Endothelial cell of umbilical vein (primary cell): ENCODE measurements around the gene CDC42SE2. TPM values are rescaled to one million over a fixed set of nuclear protein-coding genes. Genes with fewer than 3 reads are reported as not detected.

Experiments used
- BruUV-seq: library from RNA; stranded (reverse); fragments of 400-500 nt; replicated peaks from 2 replicates; lab custom pipeline; 2021; lab: Mats Ljungman, UMichigan
- CTCF ChIA-PET: fragments of 300-600, 350-600 bp; sonication (Branson Sonifier 250); formaldehyde crosslinking; loops from one replicate; lab custom pipeline; 2021; ENCODE audit warnings: antibody characterized with exemption, inconsistent platforms; lab: Charles Lee
- POLR2A ChIA-PET: fragments of 300-600, 350-600 bp; sonication (Branson Sonifier 250); formaldehyde crosslinking; loops from one replicate; lab custom pipeline; 2021; ENCODE audit warnings: antibody characterized with exemption, inconsistent platforms; lab: Charles Lee
- DNase-seq: peaks from one replicate; pipeline ENCODE4 v3.0.0-alpha.2; 2011; ENCODE audit warnings: low read depth, low spot score
- FAIRE-seq: peaks from 2 replicates; lab custom pipeline; 2011; peaks lifted over from hg19 to GRCh38; lab: Jason Lieb, UNC
- H2AFZ ChIP-seq: 2 replicates; pipeline ENCODE4 v1.6.0; 2012; ENCODE audit warnings: low read depth, low read length, control low read depth, inconsistent platforms
- H3K27ac ChIP-seq: 2 replicates; pipeline ENCODE4 v1.5.1; 2011; ENCODE audit warnings: low read depth, mild to moderate bottlenecking, control low read depth, low read length, moderate library complexity; ENCODE audit not compliant: insufficient read depth
- H3K27me3 ChIP-seq, 2 experiments: 2 replicates each; pipeline versions ENCODE4 v1.6.0 to v1.6.1; 2011; ENCODE audit warnings: low read length in 2 of 2, mixed read lengths in 1 of 2; ENCODE audit not compliant: control insufficient read depth in 2 of 2, insufficient read depth in 2 of 2
- H3K36me3 ChIP-seq, 2 experiments: 2 replicates in 1 of 2; 3 replicates in 1 of 2; pipeline ENCODE4 v1.5.1; 2011; ENCODE audit warnings: low read length in 2 of 2, mild to moderate bottlenecking in 1 of 2, moderate library complexity in 1 of 2; ENCODE audit not compliant: control insufficient read depth in 2 of 2, insufficient read depth in 2 of 2; ENCODE audit errors: extremely low read depth in 1 of 2
- H3K4me1 ChIP-seq: 3 replicates; pipeline ENCODE4 v1.5.1; 2011; ENCODE audit warnings: mild to moderate bottlenecking, low read length; ENCODE audit not compliant: control insufficient read depth, insufficient read depth; ENCODE audit errors: extremely low read depth
- H3K4me2 ChIP-seq: 2 replicates; pipeline ENCODE4 v1.6.1; 2011; ENCODE audit warnings: low read length, control low read depth, mixed read lengths; ENCODE audit not compliant: insufficient read depth
- H3K4me3 ChIP-seq, 3 experiments: fragments of 200-600 bp in 1 of 3; sonication (generic), shearing (Covaris generic) in 1 of 3; replicated peaks in 1 of 3; 2 replicates each; pipeline ENCODE4 v1.5.1; 2011 to 2016; ENCODE audit warnings: control low read depth in 3 of 3, low read length in 3 of 3, mild to moderate bottlenecking in 2 of 3, inconsistent platforms in 1 of 3, low read depth in 1 of 3, moderate library complexity in 1 of 3; ENCODE audit not compliant: insufficient read depth in 1 of 3
- H3K79me2 ChIP-seq: 2 replicates; pipeline ENCODE4 v1.6.0; 2012; ENCODE audit warnings: low read length, inconsistent platforms; ENCODE audit not compliant: control insufficient read depth, insufficient read depth
- H3K9ac ChIP-seq: replicated peaks from 2 replicates; pipeline ENCODE3; 2011; ENCODE audit warnings: low read length, control low read depth; ENCODE audit not compliant: insufficient read depth; ENCODE audit errors: extremely low read depth
- H3K9me1 ChIP-seq: replicated peaks from 3 replicates; pipeline ENCODE4 v1.6.0; 2011; ENCODE audit warnings: mild to moderate bottlenecking, low read length; ENCODE audit not compliant: control insufficient read depth, insufficient read depth; ENCODE audit errors: extremely low read depth
- H3K9me3 ChIP-seq: replicated peaks from 2 replicates; pipeline ENCODE4 v1.5.1; 2012; ENCODE audit warnings: low read length, inconsistent platforms; ENCODE audit not compliant: control insufficient read depth, insufficient read depth
- H4K20me1 ChIP-seq: replicated peaks from 2 replicates; pipeline ENCODE3; 2011; ENCODE audit warnings: mild to moderate bottlenecking, low read length; ENCODE audit not compliant: control insufficient read depth, insufficient read depth; ENCODE audit errors: extremely low read depth
- EZH2 ChIP-seq: IDR thresholded peaks from 2 replicates; pipeline ENCODE4 v1.6.1; 2012; ENCODE audit warnings: borderline replicate concordance, low read depth, mild to moderate bottlenecking, moderate library complexity, low read length, inconsistent platforms; ENCODE audit not compliant: severe bottlenecking
- FOS ChIP-seq: IDR thresholded peaks from 2 replicates; pipeline ENCODE4 v1.6.1; 2011; ENCODE audit warnings: mild to moderate bottlenecking, low read length, moderate library complexity, borderline replicate concordance; ENCODE audit not compliant: insufficient read depth
- GATA2 ChIP-seq: IDR thresholded peaks from 2 replicates; pipeline ENCODE4 v1.7.0; 2011; ENCODE audit warnings: low read depth, mild to moderate bottlenecking, moderate library complexity, mixed read lengths, low read length; ENCODE audit not compliant: insufficient read length, insufficient read depth
- JUN ChIP-seq: IDR thresholded peaks from 2 replicates; pipeline ENCODE4 v1.6.1; 2011; ENCODE audit warnings: borderline replicate concordance, low read depth; ENCODE audit not compliant: insufficient read length, insufficient read depth
- MYC ChIP-seq: IDR thresholded peaks from one replicate; pipeline ENCODE4 v1.6.1; 2011; ENCODE audit warnings: mild to moderate bottlenecking, low read depth, low read length
- POLR2A ChIP-seq: IDR thresholded peaks from 2 replicates; pipeline ENCODE4 v1.6.1; 2012; ENCODE audit warnings: low read depth, mild to moderate bottlenecking, control low read depth, low read length
- POLR2AphosphoS5 ChIP-seq: IDR thresholded peaks from 2 replicates; pipeline ENCODE4 v1.6.1; 2012; ENCODE audit warnings: low read depth, mild to moderate bottlenecking, control low read depth, low read length, moderate library complexity; ENCODE audit not compliant: insufficient read depth
- dilution Hi-C: fragments of 300-500 bp; cut with MboI; formaldehyde crosslinking; loops from one replicate; pipeline ENCODE4 v1.15.0; 2019; ENCODE audit warnings: low sequenced_read_pairs; ENCODE audit not compliant: extremely low pct_ligation_motif_present
- intact Hi-C: fragments of 100-400 bp; cut with micrococcal nuclease; formaldehyde crosslinking; loops from one replicate; pipeline ENCODE4 v1.10.0; 2022
- polyA plus RNA-seq, 4 experiments: library from polyadenylated mRNA; depleted of rRNA in 3 of 4; stranded (reverse) in 3 of 4; unstranded in 1 of 4; fragments of >200 nt; gene quantifications; 2 replicates each; pipeline versions ENCODE4 v1.2.1 to v1.2.3, GENCODE V29; 2011 to 2012; ENCODE audit warnings: missing spikeins in 1 of 4
- total RNA-seq: library from RNA; stranded (reverse); gene quantifications from 2 replicates; pipeline ENCODE4 v1.2.3, GENCODE V29; 2021
- TF ChIP-seq, protein P1 (sequence below): IDR thresholded peaks from 2 replicates; pipeline ENCODE4 v1.6.1; 2011; ENCODE audit not compliant: insufficient read depth, insufficient read length
- TF ChIP-seq, protein P2 (sequence below), 2 donors: IDR thresholded peaks; 1 replicate in 1 of 2; 2 replicates in 1 of 2; pipeline ENCODE4 v1.5.1; 2011; ENCODE audit warnings: low read length in 2 of 2, mild to moderate bottlenecking in 2 of 2, moderate library complexity in 2 of 2, control low read depth in 1 of 2, inconsistent platforms in 1 of 2, low read depth in 1 of 2; ENCODE audit not compliant: insufficient read depth in 1 of 2; ENCODE audit errors: extremely low read depth in 1 of 2

Gene CDC42SE2
- total and polyA plus RNA-seq, 2 donors (not counting 3 experiments of a cell fraction or from before 2014, with no cell fraction given): 14.7 to 21.9 TPM

DNA sequence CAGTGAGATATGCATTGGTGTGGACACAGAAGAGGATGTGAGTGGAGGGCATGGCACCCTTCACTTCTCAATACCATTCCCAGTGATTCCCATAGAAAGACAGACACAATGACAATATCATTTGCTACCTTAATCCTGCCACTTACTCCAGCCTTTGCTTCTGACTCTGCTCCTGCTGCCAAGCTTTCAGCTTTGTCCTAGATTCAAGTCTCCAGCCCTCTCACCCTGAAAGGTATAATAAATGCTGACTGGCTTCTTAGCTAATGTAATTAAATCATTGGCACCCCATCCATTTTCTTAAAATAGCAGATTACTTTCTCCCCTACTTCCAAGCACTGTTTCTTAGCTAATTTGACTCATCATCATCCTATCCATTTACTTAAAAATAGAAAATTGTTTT is 41.1 kb upstream of the CDC42SE2 start:
- TF ChIP-seq, protein P1, sequence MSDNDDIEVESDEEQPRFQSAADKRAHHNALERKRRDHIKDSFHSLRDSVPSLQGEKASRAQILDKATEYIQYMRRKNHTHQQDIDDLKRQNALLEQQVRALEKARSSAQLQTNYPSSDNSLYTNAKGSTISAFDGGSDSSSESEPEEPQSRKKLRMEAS: no peak
- TF ChIP-seq GATA2: no peak
- TF ChIP-seq FOS: no peak
- TF ChIP-seq JUN: no peak
- TF ChIP-seq EZH2: no peak
- TF ChIP-seq POLR2A: no peak
- TF ChIP-seq MYC: no peak
- H3K27me3 ChIP-seq: no peaks in the 10 kb centered on the region
- H3K9me3 ChIP-seq: no peaks in the 10 kb centered on the region
- no peaks in the 10 kb centered on the region for H3K36me3 ChIP-seq
- no peak overlapping the region for H3K4me3 ChIP-seq
- no peak overlapping the region for H3K4me2 ChIP-seq
- H3K9me1 ChIP-seq: no peaks in the 10 kb centered on the region
- H3K9ac ChIP-seq: no peak overlapping the region
- H3K27ac ChIP-seq: no peak overlapping the region
- H2AFZ ChIP-seq: no peak overlapping the region
- BruUV-seq: no TSS peak
- dilution Hi-C loops: no loop called here
- no peaks in the 10 kb centered on the region for H3K4me1 ChIP-seq
- H4K20me1 ChIP-seq: no peaks in the 10 kb centered on the region
- no peaks in the 10 kb centered on the region for H3K79me2 ChIP-seq
- intact Hi-C loops: no loop called here
- POLR2A ChIA-PET: no interaction called here
- DNase-seq: no peak
- CTCF ChIA-PET: no interaction called here
- FAIRE-seq: no peak

DNA sequence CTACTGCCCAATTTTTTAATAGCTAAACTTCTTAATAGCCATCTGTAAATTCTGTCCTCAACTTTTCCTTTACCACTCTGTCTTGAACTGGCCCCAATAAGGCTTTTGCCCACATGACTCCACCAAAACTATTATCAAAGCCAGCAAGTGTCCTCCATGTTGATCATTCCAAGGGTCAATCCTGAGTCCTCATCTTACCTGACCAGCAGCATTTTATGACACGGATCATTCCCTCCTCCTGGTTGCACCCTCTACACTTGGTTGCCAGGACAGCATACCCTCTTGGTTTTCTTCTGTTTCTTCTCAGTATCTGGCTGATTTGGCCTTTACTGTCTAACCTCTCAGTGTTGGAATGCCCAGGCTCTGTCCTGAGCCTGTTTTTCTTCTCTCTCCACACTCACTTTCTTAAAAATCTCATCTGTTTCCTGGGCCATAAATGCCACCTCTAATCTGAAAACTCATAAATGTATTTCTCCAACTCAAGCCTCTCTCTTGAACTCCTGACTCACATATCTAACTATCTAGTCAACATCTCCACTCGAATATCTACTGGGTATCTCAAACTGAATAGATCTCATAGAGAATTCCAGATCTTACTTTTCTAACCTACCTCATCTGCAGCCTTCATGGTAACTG is 40.0 kb upstream of the CDC42SE2 start:
- Histone ChIP-seq H2AFZ (no peak overlapping the region), H3K27ac (no peak overlapping the region), H3K9ac (no peak overlapping the region), H3K9me3 (no peaks in the 10 kb centered on the region), H3K4me1 (no peaks in the 10 kb centered on the region), H3K9me1 (no peaks in the 10 kb centered on the region), H3K36me3 (no peaks in the 10 kb centered on the region), H3K79me2 (no peaks in the 10 kb centered on the region), H3K4me3 (no peak overlapping the region), H4K20me1 (no peaks in the 10 kb centered on the region), H3K4me2 (no peak overlapping the region), H3K27me3 (no peaks in the 10 kb centered on the region)
- DNase-seq (no peak), FAIRE-seq (no peak)
- intact Hi-C loops (no loop called here), dilution Hi-C loops (no loop called here)
- POLR2A ChIA-PET: no interaction called here
- CTCF ChIA-PET: interaction anchor here (1.2 kb wide), 1 partner anchor 13 kb away, joined by 3 read pairs; no protein-coding TSS in a partner anchor
- TF ChIP-seq POLR2AphosphoS5 (no peak), EZH2 (no peak), GATA2 (no peak), MYC (no peak)
- TF ChIP-seq, protein P2, sequence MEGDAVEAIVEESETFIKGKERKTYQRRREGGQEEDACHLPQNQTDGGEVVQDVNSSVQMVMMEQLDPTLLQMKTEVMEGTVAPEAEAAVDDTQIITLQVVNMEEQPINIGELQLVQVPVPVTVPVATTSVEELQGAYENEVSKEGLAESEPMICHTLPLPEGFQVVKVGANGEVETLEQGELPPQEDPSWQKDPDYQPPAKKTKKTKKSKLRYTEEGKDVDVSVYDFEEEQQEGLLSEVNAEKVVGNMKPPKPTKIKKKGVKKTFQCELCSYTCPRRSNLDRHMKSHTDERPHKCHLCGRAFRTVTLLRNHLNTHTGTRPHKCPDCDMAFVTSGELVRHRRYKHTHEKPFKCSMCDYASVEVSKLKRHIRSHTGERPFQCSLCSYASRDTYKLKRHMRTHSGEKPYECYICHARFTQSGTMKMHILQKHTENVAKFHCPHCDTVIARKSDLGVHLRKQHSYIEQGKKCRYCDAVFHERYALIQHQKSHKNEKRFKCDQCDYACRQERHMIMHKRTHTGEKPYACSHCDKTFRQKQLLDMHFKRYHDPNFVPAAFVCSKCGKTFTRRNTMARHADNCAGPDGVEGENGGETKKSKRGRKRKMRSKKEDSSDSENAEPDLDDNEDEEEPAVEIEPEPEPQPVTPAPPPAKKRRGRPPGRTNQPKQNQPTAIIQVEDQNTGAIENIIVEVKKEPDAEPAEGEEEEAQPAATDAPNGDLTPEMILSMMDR (IDR thresholded peaks at IDR 0.05; ENCODE audit: extremely low read depth in 1 of 2, insufficient read depth in 1 of 2, low read depth in 1 of 2, low read length in 2 of 2): no peak
- TF ChIP-seq, protein P1: no peak
- BruUV-seq: no TSS peak
